HepG2 (cell line): ENCODE data around the gene ZNF213. TPM values are rescaled to one million over a fixed set of nuclear protein-coding genes. Genes with fewer than 3 reads are reported as not detected.

Experiments
- AHR ChIP-seq: IDR thresholded peaks from 2 replicates; pipeline ENCODE4 v1.6.1; 2018; ENCODE audit warnings: missing genetic modification reagents, missing compliant biosample characterization
- NCOA5 ChIP-seq: sonication (generic); formaldehyde crosslinking; IDR thresholded peaks from 2 replicates; pipeline ENCODE4 v1.4.0; 2020; ENCODE audit warnings: missing genetic modification reagents
- NR2F1 ChIP-seq, 2 experiments: fragments of 450-650 bp in 1 of 2; formaldehyde crosslinking in 1 of 2; IDR thresholded peaks; 2 replicates each; pipeline versions ENCODE4 v1.5.0 to v1.6.1; 2016 to 2020; ENCODE audit warnings: mild to moderate bottlenecking in 1 of 2, missing compliant biosample characterization in 1 of 2, missing genetic modification reagents in 1 of 2, moderate library complexity in 1 of 2
- PCBP1 ChIP-seq: fragments of 200-400 bp; formaldehyde crosslinking; IDR thresholded peaks from 2 replicates; pipeline ENCODE4 v1.6.1; 2017; ENCODE audit warnings: mild to moderate bottlenecking, low read depth, low read length, borderline replicate concordance
- PHF8 ChIP-seq: sonication (generic); formaldehyde crosslinking; IDR thresholded peaks from 2 replicates; pipeline ENCODE4 v1.5.0; 2020; ENCODE audit warnings: missing genetic modification reagents
- SALL1 ChIP-seq: sonication (generic); formaldehyde crosslinking; IDR thresholded peaks from 2 replicates; pipeline ENCODE4 v1.8.0; 2022; ENCODE audit warnings: mild to moderate bottlenecking, missing genetic modification reagents
- SAP130 ChIP-seq: IDR thresholded peaks from 2 replicates; pipeline ENCODE4 v1.6.1; 2016; ENCODE audit warnings: low read depth
- SOX6 ChIP-seq, 2 experiments: fragments of 450-650 bp in 1 of 2; sonication (generic) in 1 of 2; formaldehyde crosslinking in 1 of 2; IDR thresholded peaks; 2 replicates each; pipeline versions ENCODE4 v1.4.0 to v1.6.1; 2017 to 2020; ENCODE audit warnings: antibody characterized with exemption in 1 of 2, mild to moderate bottlenecking in 1 of 2, missing genetic modification reagents in 1 of 2
- SRY ChIP-seq: sonication (generic); formaldehyde crosslinking; IDR thresholded peaks from 2 replicates; pipeline ENCODE4 v1.8.0; 2022; ENCODE audit warnings: mild to moderate bottlenecking, missing genetic modification reagents
- TFAP4 ChIP-seq: sonication (generic); IDR thresholded peaks from 2 replicates; pipeline ENCODE4 v1.6.1; 2016; ENCODE audit warnings: low read depth, borderline replicate concordance
- TFDP2 ChIP-seq: sonication (generic); formaldehyde crosslinking; IDR thresholded peaks from 2 replicates; pipeline ENCODE4 v1.4.0; 2020; ENCODE audit warnings: missing genetic modification reagents
- ZBTB43 ChIP-seq: sonication (generic); formaldehyde crosslinking; conservative IDR thresholded peaks from 2 replicates; pipeline ENCODE4 v1.4.0; 2020; ENCODE audit warnings: missing genetic modification reagents
- ZFY ChIP-seq: sonication (generic); formaldehyde crosslinking; IDR thresholded peaks from 2 replicates; pipeline ENCODE4 v1.4.0; 2020; ENCODE audit warnings: missing genetic modification reagents
- ZNF207 ChIP-seq: fragments of 450-650 bp; IDR thresholded peaks from 2 replicates; pipeline ENCODE4 v1.6.1; 2016; ENCODE audit warnings: antibody characterized with exemption, borderline replicate concordance
- ZNF331 ChIP-seq: sonication (generic); formaldehyde crosslinking; IDR thresholded peaks from 2 replicates; pipeline ENCODE4 v1.4.0; 2020; ENCODE audit warnings: missing genetic modification reagents
- ZSCAN21 ChIP-seq: sonication (generic); formaldehyde crosslinking; IDR thresholded peaks from 2 replicates; pipeline ENCODE4 v1.8.0; 2022; ENCODE audit warnings: mild to moderate bottlenecking, missing genetic modification reagents, moderate library complexity, borderline replicate concordance
- polyA plus RNA-seq, 8 experiments: library from polyadenylated mRNA; depleted of rRNA in 3 of 8; stranded (reverse) in 7 of 8; unstranded in 1 of 8; fragments of >200 nt; fragmentation: Illumina TruSeq in 4 of 8; extraction: Trizol in 4 of 8; gene quantifications; 2 replicates each; pipeline versions ENCODE4 v1.2.1 to v1.2.3, GENCODE V29; 2011 to 2016; ENCODE audit warnings: low read depth in 4 of 8, missing spikeins in 1 of 8, mixed read lengths in 1 of 8; ENCODE audit not compliant: insufficient read depth in 1 of 8
- total RNA-seq, 5 experiments: library from RNA; depleted of rRNA; stranded (reverse); fragments of >200 nt; fragmentation: Illumina TruSeq; extraction: Trizol; gene quantifications; 2 replicates each; pipeline ENCODE4 v1.2.3, GENCODE V29; 2016; ENCODE audit warnings: low read depth in 1 of 5
- TF ChIP-seq, protein P1 (sequence below): sonication (generic); formaldehyde crosslinking; IDR thresholded peaks from 2 replicates; pipeline ENCODE4 v1.9.0; 2022; ENCODE audit warnings: missing genetic modification reagents, mild to moderate bottlenecking, borderline replicate concordance
- TF ChIP-seq, protein P2 (sequence below): sonication (generic); formaldehyde crosslinking; conservative IDR thresholded peaks from 2 replicates; pipeline ENCODE4 v1.4.0; 2020; ENCODE audit warnings: mild to moderate bottlenecking, missing genetic modification reagents, moderate library complexity
- TF ChIP-seq, protein P3 (sequence below): IDR thresholded peaks from 2 replicates; pipeline ENCODE4 v1.6.1; 2018; ENCODE audit warnings: missing genetic modification reagents

Gene ZNF213
- total and polyA plus RNA-seq, 2 of the 13 experiments (the other 11 are each of a cell fraction or from before 2014, with no cell fraction given): 0.59 to 0.97 TPM

GRCh38 chr16:3143598-3144320 is 8.9 kb downstream of the ZNF213 start (continued):
- TF ChIP-seq ZNF331 (peak; percentile 79), NCOA5 (CRISPR knock-in tag) (no peak), TFDP2 (CRISPR knock-in tag) (no peak), ZSCAN21 (CRISPR knock-in tag) (peak; percentile 54; the same call in 1 of the 2 replicates), SAP130 (CRISPR knock-in tag) (peak; percentile 68), PCBP1 (no peak), ZFY (peak; percentile 51), ZBTB43 (CRISPR knock-in tag) (no peak), TFAP4 (peak; percentile 42; the same call in 1 of the 2 replicates), SALL1 (CRISPR knock-in tag) (peak; percentile 34; the same call in 1 of the 2 replicates), SRY (CRISPR knock-in tag) (0 out of 2 replicates have a peak, but pooled peaks have one; percentile 11), NR2F1 (CRISPR knock-in tag; IDR thresholded peaks at IDR 0.05) (peak in 1 of 2 experiments; percentile 44; a peak in 1 of 4 replicates), PHF8 (CRISPR knock-in tag) (peak; percentile 43; the same call in 1 of the 2 replicates), SOX6 (IDR thresholded peaks at IDR 0.05) (no peak), SOX6 (CRISPR knock-in tag; IDR thresholded peaks at IDR 0.05) (peak; percentile 49), AHR (CRISPR knock-in tag) (no peak), ZNF207 (no peak)
- TF ChIP-seq, protein P1, sequence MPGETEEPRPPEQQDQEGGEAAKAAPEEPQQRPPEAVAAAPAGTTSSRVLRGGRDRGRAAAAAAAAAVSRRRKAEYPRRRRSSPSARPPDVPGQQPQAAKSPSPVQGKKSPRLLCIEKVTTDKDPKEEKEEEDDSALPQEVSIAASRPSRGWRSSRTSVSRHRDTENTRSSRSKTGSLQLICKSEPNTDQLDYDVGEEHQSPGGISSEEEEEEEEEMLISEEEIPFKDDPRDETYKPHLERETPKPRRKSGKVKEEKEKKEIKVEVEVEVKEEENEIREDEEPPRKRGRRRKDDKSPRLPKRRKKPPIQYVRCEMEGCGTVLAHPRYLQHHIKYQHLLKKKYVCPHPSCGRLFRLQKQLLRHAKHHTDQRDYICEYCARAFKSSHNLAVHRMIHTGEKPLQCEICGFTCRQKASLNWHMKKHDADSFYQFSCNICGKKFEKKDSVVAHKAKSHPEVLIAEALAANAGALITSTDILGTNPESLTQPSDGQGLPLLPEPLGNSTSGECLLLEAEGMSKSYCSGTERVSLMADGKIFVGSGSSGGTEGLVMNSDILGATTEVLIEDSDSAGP (CRISPR knock-in tag): peak; percentile 75; the same call in 1 of the 2 replicates
- TF ChIP-seq, protein P2, sequence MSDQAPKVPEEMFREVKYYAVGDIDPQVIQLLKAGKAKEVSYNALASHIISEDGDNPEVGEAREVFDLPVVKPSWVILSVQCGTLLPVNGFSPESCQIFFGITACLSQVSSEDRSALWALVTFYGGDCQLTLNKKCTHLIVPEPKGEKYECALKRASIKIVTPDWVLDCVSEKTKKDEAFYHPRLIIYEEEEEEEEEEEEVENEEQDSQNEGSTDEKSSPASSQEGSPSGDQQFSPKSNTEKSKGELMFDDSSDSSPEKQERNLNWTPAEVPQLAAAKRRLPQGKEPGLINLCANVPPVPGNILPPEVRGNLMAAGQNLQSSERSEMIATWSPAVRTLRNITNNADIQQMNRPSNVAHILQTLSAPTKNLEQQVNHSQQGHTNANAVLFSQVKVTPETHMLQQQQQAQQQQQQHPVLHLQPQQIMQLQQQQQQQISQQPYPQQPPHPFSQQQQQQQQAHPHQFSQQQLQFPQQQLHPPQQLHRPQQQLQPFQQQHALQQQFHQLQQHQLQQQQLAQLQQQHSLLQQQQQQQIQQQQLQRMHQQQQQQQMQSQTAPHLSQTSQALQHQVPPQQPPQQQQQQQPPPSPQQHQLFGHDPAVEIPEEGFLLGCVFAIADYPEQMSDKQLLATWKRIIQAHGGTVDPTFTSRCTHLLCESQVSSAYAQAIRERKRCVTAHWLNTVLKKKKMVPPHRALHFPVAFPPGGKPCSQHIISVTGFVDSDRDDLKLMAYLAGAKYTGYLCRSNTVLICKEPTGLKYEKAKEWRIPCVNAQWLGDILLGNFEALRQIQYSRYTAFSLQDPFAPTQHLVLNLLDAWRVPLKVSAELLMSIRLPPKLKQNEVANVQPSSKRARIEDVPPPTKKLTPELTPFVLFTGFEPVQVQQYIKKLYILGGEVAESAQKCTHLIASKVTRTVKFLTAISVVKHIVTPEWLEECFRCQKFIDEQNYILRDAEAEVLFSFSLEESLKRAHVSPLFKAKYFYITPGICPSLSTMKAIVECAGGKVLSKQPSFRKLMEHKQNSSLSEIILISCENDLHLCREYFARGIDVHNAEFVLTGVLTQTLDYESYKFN (CRISPR knock-in tag): peak; percentile 64
- TF ChIP-seq, protein P3, sequence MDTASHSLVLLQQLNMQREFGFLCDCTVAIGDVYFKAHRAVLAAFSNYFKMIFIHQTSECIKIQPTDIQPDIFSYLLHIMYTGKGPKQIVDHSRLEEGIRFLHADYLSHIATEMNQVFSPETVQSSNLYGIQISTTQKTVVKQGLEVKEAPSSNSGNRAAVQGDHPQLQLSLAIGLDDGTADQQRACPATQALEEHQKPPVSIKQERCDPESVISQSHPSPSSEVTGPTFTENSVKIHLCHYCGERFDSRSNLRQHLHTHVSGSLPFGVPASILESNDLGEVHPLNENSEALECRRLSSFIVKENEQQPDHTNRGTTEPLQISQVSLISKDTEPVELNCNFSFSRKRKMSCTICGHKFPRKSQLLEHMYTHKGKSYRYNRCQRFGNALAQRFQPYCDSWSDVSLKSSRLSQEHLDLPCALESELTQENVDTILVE (CRISPR knock-in tag): no peak
